Lower lobe of right lung (tissue), 2 donors: ENCODE results near the gene MLLT6. TPM values are rescaled to one million over a fixed set of nuclear protein-coding genes. Genes with fewer than 3 reads are reported as not detected.

Experiments used
- ATAC-seq, 2 donors: fragments of 200-7000 bp; cut with Tn5 transposase; one replicate each; pipeline ENCODE4 v1.9.1; 2020 to 2022; ENCODE audit warnings: mild to moderate bottlenecking in 2 of 2, moderate library complexity in 2 of 2
- DNase-seq: peaks from one replicate; pipeline ENCODE4 v3.0.0-alpha.2; 2020
- H3K27ac ChIP-seq: fragments of 200-600 bp; one replicate; pipeline ENCODE4 v1.8.0; 2022
- H3K27me3 ChIP-seq: fragments of 200-600 bp; one replicate; pipeline ENCODE4 v1.8.0; 2022; ENCODE audit warnings: low read depth
- H3K36me3 ChIP-seq: fragments of 200-600 bp; one replicate; pipeline ENCODE4 v1.8.0; 2022; ENCODE audit warnings: mild to moderate bottlenecking
- H3K4me1 ChIP-seq: fragments of 200-600 bp; one replicate; pipeline ENCODE4 v1.8.0; 2022
- H3K4me3 ChIP-seq: fragments of 200-600 bp; one replicate; pipeline ENCODE4 v1.8.0; 2022; ENCODE audit warnings: mild to moderate bottlenecking
- H3K9me3 ChIP-seq: fragments of 200-600 bp; one replicate; pipeline ENCODE4 v1.8.0; 2022
- CTCF ChIP-seq: fragments of 200-600 bp; IDR thresholded peaks from one replicate; pipeline ENCODE4 v1.8.0; 2022; ENCODE audit warnings: antibody characterized with exemption, mild to moderate bottlenecking
- intact Hi-C: fragments of 100-400 bp; cut with DNase I; formaldehyde crosslinking; loops from one replicate; pipeline ENCODE4 v1.11.0; 2022
- total RNA-seq: library from RNA; stranded (reverse); fragmentation: NEBNext Ultra II Directional; extraction: Animal tissue kit (Norgen Biotek cat#: 25700); gene quantifications from one replicate; pipeline ENCODE4 v1.2.1, GENCODE V29; 2021
- donor health status: DM: no; HTN: yes; CAD: no; lungs with severe emphysema.

The MLLT6 gene
- total RNA-seq, 1 donor from 2014 or later = 135 TPM

GRCh38 chr17:38667787-38668122 is 37.3 kb upstream of the MLLT6 start:
- no peak for DNase-seq
- no peak overlapping the region for H3K27ac ChIP-seq
- H3K4me3 ChIP-seq = no peak overlapping the region
- intact Hi-C loops = no loop called here
- ATAC-seq = no peak
- H3K27me3 ChIP-seq = peaks cover 46% of the 10 kb centered on the region
- H3K36me3 ChIP-seq = no peaks in the 10 kb centered on the region
- H3K9me3 ChIP-seq = no peaks in the 10 kb centered on the region
- TF ChIP-seq CTCF = no peak
- H3K4me1 ChIP-seq = no peaks in the 10 kb centered on the region

- H3K9me3 ChIP-seq = no peaks in the 10 kb centered on the region
- ATAC-seq (no peak), DNase-seq (no peak)
- H3K36me3 ChIP-seq = no peaks in the 10 kb centered on the region
- H3K27ac ChIP-seq = no peak overlapping the region
- intact Hi-C loops = no loop called here
- peaks cover 14% of the 10 kb centered on the region for H3K4me1 ChIP-seq
- H3K4me3 ChIP-seq = no peak overlapping the region
- TF ChIP-seq CTCF = no peak
- H3K27me3 ChIP-seq = peaks cover 61% of the 10 kb centered on the region
Measured at GRCh38 chr17:38669520-38669919, 35.6 kb upstream of the MLLT6 start.

GRCh38 chr17:38671939-38672720 is 32.9 kb upstream of the MLLT6 start:
- H3K4me3 ChIP-seq = no peak overlapping the region
- no peaks in the 10 kb centered on the region for H3K36me3 ChIP-seq
- no peak for TF ChIP-seq CTCF
- H3K4me1 ChIP-seq = peaks cover 27% of the 10 kb centered on the region
- H3K27me3 ChIP-seq = peaks cover 58% of the 10 kb centered on the region
- intact Hi-C loops = loop anchor here (10.0 kb wide), 1 partner anchor 53 kb away; no protein-coding TSS in a partner anchor
- DNase-seq = no peak
- no peak overlapping the region for H3K27ac ChIP-seq
- no peaks in the 10 kb centered on the region for H3K9me3 ChIP-seq
- ATAC-seq = no peak

GRCh38 chr17:38672788-38673706 is 32.0 kb upstream of the MLLT6 start:
- TF ChIP-seq CTCF = no peak
- ATAC-seq = no peak
- H3K4me1 ChIP-seq = peaks cover 31% of the 10 kb centered on the region
- no peaks in the 10 kb centered on the region for H3K9me3 ChIP-seq
- H3K4me3 ChIP-seq = peak overlapping the region; percentile 61
- no peak overlapping the region for H3K27ac ChIP-seq
- H3K36me3 ChIP-seq = no peaks in the 10 kb centered on the region
- intact Hi-C loops = loop anchor here (10.0 kb wide), 1 partner anchor 52 kb away; no protein-coding TSS in a partner anchor
- peaks cover 58% of the 10 kb centered on the region for H3K27me3 ChIP-seq
- DNase-seq = no peak

GRCh38 chr17:38673707-38674013 is 31.4 kb upstream of the MLLT6 start:
- peak; percentile 1 to 16 for ATAC-seq
- no peak for TF ChIP-seq CTCF
- peaks cover 31% of the 10 kb centered on the region for H3K4me1 ChIP-seq
- H3K27ac ChIP-seq = no peak overlapping the region
- peak overlapping the region; percentile 61 for H3K4me3 ChIP-seq
- no peak for DNase-seq
- H3K9me3 ChIP-seq = no peaks in the 10 kb centered on the region
- H3K27me3 ChIP-seq = peaks cover 58% of the 10 kb centered on the region
- no peaks in the 10 kb centered on the region for H3K36me3 ChIP-seq
- intact Hi-C loops = loop anchor here (10.0 kb wide), 1 partner anchor 51 kb away; no protein-coding TSS in a partner anchor
